ENCODE data around the gene GRM1. TPM values are rescaled to one million over a fixed set of nuclear protein-coding genes. Genes with fewer than 3 reads are reported as not detected.

The GRM1 gene
- total and polyA plus RNA-seq, 3 donors from 2014 or later: 1.3 to 5.6 (median 2.0) TPM

DNA sequence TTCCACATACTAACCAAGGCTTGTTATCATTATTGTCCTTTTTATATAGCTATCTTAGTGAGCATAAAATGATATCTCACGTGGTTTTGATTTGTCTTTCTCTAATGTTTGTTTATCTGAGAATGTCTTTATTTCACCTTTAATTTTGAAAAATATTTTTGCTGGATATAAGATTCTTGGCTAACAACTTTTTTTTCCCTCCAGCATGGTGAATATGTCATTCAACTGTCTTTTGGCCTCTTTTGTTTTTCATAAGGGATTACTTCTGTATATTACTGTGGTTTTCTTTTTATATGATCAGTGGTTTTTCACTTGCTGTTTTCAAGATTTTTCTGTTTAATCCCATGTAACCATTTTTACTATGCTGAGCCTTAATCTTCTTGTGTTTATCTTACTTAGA lies 141.0 kb downstream of the GRM1 start:
- Histone ChIP-seq H3K4me3 (no peak overlapping the region), H3K27me3 (no peaks in the 10 kb centered on the region), H3K9me3 (no peaks in the 10 kb centered on the region), H3K27ac (no peak overlapping the region), H3K4me1 (no peaks in the 10 kb centered on the region), H3K36me3 (ENCODE audit: low read depth, missing control alignments) (no peaks in the 10 kb centered on the region)
- DNase-seq: no peak
- WGBS, 2 donors: 84 to 85% methylated on average over 1 of the region's 1 CpG
- intact Hi-C loops (cut with DNase I; ENCODE audit: low total_unique reads): no loop called here
- no peak for TF ChIP-seq POLR2A (IDR thresholded peaks at IDR 0.05)
- TF ChIP-seq, protein P1, sequence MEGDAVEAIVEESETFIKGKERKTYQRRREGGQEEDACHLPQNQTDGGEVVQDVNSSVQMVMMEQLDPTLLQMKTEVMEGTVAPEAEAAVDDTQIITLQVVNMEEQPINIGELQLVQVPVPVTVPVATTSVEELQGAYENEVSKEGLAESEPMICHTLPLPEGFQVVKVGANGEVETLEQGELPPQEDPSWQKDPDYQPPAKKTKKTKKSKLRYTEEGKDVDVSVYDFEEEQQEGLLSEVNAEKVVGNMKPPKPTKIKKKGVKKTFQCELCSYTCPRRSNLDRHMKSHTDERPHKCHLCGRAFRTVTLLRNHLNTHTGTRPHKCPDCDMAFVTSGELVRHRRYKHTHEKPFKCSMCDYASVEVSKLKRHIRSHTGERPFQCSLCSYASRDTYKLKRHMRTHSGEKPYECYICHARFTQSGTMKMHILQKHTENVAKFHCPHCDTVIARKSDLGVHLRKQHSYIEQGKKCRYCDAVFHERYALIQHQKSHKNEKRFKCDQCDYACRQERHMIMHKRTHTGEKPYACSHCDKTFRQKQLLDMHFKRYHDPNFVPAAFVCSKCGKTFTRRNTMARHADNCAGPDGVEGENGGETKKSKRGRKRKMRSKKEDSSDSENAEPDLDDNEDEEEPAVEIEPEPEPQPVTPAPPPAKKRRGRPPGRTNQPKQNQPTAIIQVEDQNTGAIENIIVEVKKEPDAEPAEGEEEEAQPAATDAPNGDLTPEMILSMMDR (IDR thresholded peaks at IDR 0.05): no peak

DNA sequence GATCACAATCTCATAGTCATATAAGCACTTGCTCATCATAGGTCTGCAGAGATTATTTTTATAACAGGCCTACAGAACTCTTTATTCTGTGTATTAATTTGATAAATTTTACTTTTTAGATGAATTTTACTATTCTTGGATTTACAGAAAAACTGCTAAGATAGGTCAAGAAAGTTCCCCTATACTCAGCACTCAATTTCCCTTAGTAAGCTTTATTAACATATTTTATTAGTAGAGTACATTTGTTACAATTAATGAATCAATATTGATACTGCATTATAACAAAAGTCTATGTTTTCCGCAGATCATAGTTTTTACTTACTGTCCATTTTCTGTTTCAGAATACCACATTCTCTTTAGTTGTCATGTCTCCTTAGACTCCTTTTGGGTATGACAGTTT lies 148.9 kb downstream of the GRM1 start:
- TF ChIP-seq POLR2A (IDR thresholded peaks at IDR 0.05): no peak
- TF ChIP-seq, protein P1 (IDR thresholded peaks at IDR 0.05): no peak
- no peaks in the 10 kb centered on the region for H3K36me3 ChIP-seq (ENCODE audit: low read depth, missing control alignments)
- no peaks in the 10 kb centered on the region for H3K27me3 ChIP-seq
- H3K9me3 ChIP-seq: no peaks in the 10 kb centered on the region
- H3K4me1 ChIP-seq: no peaks in the 10 kb centered on the region
- intact Hi-C loops (cut with DNase I; ENCODE audit: low total_unique reads): no loop called here
- DNase-seq: no peak
- no peak overlapping the region for H3K4me3 ChIP-seq
- 92 to 98% methylated on average over 1 of the region's 1 CpG for WGBS, 2 donors
- H3K27ac ChIP-seq: no peak overlapping the region

DNA sequence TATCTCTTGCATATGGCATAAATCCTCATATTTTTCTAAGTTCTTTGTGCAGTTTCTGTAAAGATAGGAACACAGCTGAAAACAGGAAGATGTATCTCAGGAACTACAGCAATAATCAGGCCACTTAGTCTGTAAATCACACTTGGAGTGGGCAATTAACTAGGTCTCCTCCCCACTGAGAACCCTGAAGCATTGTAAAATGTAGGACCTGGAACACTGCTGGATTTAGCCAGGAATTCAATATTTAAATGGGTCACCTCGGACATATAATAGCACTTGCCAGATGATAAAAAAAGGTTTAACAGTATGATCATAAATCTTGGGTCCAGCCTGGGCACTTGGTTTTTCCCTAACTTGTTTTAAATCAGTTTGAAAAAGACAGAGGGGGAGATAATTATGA lies 155.0 kb downstream of the GRM1 start:
- no peaks in the 10 kb centered on the region for H3K9me3 ChIP-seq
- WGBS, 2 donors: 48 to 50% methylated on average over 1 of the region's 1 CpG
- H3K36me3 ChIP-seq (ENCODE audit: low read depth, missing control alignments): no peaks in the 10 kb centered on the region
- no peaks in the 10 kb centered on the region for H3K27me3 ChIP-seq
- H3K4me1 ChIP-seq: no peaks in the 10 kb centered on the region
- no peak overlapping the region for H3K27ac ChIP-seq
- DNase-seq: no peak
- intact Hi-C loops (cut with DNase I; ENCODE audit: low total_unique reads): no loop called here
- no peak for TF ChIP-seq POLR2A (IDR thresholded peaks at IDR 0.05)
- TF ChIP-seq, protein P1 (IDR thresholded peaks at IDR 0.05): no peak
- H3K4me3 ChIP-seq: no peak overlapping the region

DNA sequence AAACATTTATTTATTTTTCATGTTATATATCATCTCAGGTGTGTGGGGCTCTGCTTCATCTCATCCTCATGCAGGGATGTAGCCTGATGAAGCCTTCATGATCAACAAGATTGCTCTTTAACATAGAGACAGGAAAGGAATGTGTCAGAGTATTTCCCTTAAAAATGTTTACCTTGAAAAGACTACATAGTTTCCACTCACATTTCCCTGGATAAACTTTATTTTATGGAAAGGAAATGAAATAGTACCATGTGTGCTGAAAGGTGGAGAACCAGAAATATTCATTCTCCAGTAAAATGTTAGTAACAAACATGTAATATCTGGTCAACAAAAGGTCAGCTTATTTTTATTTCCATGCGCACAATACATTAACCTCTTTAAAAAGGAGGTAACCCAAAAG lies 155.8 kb downstream of the GRM1 start:
- 85 to 96% methylated on average over 1 of the region's 1 CpG for WGBS, 2 donors
- intact Hi-C loops (cut with DNase I; ENCODE audit: low total_unique reads): no loop called here

DNA sequence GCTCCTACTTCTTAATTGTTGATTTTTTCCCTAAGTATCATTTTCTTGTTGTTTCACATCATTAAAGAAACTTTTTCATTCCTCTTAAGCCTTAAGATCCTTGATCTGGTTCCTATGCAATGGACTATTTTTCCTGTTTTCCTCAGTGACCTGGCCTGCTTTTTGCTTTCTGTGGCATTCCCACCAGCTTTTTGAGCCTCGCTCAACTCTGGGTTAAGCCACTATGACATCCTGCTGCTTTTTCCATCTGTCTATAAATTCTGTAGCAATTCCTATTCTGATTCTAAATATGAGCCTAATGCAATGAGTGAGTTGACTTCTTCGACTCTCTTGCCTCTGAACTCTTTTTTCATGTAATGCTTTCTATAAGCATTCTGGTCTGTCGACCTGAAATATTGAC lies 160.3 kb downstream of the GRM1 start:
- WGBS, 2 donors: 76% methylated on average over 3 of the region's 3 CpGs
- H3K4me1 ChIP-seq: no peaks in the 10 kb centered on the region
- H3K27ac ChIP-seq: no peak overlapping the region
- H3K36me3 ChIP-seq (ENCODE audit: low read depth, missing control alignments): no peaks in the 10 kb centered on the region
- no peaks in the 10 kb centered on the region for H3K27me3 ChIP-seq
- intact Hi-C loops (cut with DNase I; ENCODE audit: low total_unique reads): no loop called here
- H3K9me3 ChIP-seq: no peaks in the 10 kb centered on the region
- TF ChIP-seq, protein P1 (IDR thresholded peaks at IDR 0.05): no peak
- no peak for TF ChIP-seq POLR2A (IDR thresholded peaks at IDR 0.05)
- no peak for DNase-seq
- H3K4me3 ChIP-seq: no peak overlapping the region

More for the DNA sequence above, 155.8 kb downstream of the GRM1 start:
- no peak overlapping the region for H3K4me3 ChIP-seq
- TF ChIP-seq, protein P1 (IDR thresholded peaks at IDR 0.05): no peak
- no peak for TF ChIP-seq POLR2A (IDR thresholded peaks at IDR 0.05)
- no peaks in the 10 kb centered on the region for H3K36me3 ChIP-seq (ENCODE audit: low read depth, missing control alignments)
- H3K9me3 ChIP-seq: no peaks in the 10 kb centered on the region
- H3K27me3 ChIP-seq: no peaks in the 10 kb centered on the region
- no peak for DNase-seq
- no peak overlapping the region for H3K27ac ChIP-seq
- H3K4me1 ChIP-seq: no peaks in the 10 kb centered on the region
